GM23248 (cell line): ENCODE results near the gene NARF. TPM values are rescaled to one million over a fixed set of nuclear protein-coding genes. Genes with fewer than 3 reads are reported as not detected.
A peak's percentile ranks its signal among the peaks of the same experiment; 100 is the strongest.
"Not testable (repeated sequence)": the region's sequence is repeated elsewhere in the genome, so short reads cannot be mapped to it uniquely, and the experiment has no call there.

ENCODE experiments used
- DNase-seq: peaks from one replicate; pipeline ENCODE4 v3.0.0-alpha.2; 2015
- H2AFZ ChIP-seq: fragments of 200-600 bp; sonication (generic); 2 replicates; pipeline ENCODE4 v1.6.1; 2016; ENCODE audit warnings: antibody characterized with exemption
- H3F3A ChIP-seq: fragments of 200-600 bp; sonication (generic); 2 replicates; pipeline ENCODE4 v1.6.1; 2016; ENCODE audit warnings: mild to moderate bottlenecking, antibody characterized with exemption, mixed run types; ENCODE audit not compliant: insufficient read depth
- H3K27ac ChIP-seq: fragments of 200-600 bp; sonication (generic); 2 replicates; pipeline ENCODE4 v1.5.1; 2016; ENCODE audit warnings: mild to moderate bottlenecking
- H3K27me3 ChIP-seq: fragments of 200-600 bp; sonication (generic); replicated peaks from 2 replicates; pipeline ENCODE4 v1.6.1; 2016; ENCODE audit warnings: mild to moderate bottlenecking; ENCODE audit not compliant: insufficient read depth
- H3K36me3 ChIP-seq: fragments of 200-600 bp; sonication (generic); 2 replicates; pipeline ENCODE4 v1.6.1; 2016; ENCODE audit warnings: low read depth, mild to moderate bottlenecking
- H3K4me1 ChIP-seq: fragments of 200-600 bp; sonication (generic); 2 replicates; pipeline ENCODE4 v1.6.1; 2016; ENCODE audit warnings: mild to moderate bottlenecking; ENCODE audit not compliant: insufficient read depth
- H3K4me2 ChIP-seq: fragments of 200-600 bp; sonication (generic); one replicate; pipeline ENCODE4 v1.6.1; 2016; ENCODE audit warnings: mild to moderate bottlenecking; ENCODE audit not compliant: unreplicated experiment
- H3K4me3 ChIP-seq: fragments of 200-600 bp; sonication (generic); 2 replicates; pipeline ENCODE4 v1.5.1; 2016; ENCODE audit warnings: mild to moderate bottlenecking
- H3K79me2 ChIP-seq: fragments of 200-600 bp; sonication (generic); 2 replicates; pipeline ENCODE4 v1.6.1; 2016; ENCODE audit warnings: mild to moderate bottlenecking; ENCODE audit not compliant: insufficient read depth
- H3K9ac ChIP-seq: fragments of 200-600 bp; sonication (generic); 2 replicates; pipeline ENCODE4 v1.6.1; 2016; ENCODE audit warnings: mild to moderate bottlenecking
- H3K9me2 ChIP-seq: fragments of 200-600 bp; sonication (generic); 2 replicates; pipeline ENCODE4 v1.6.1; 2016; ENCODE audit warnings: mixed run types, mild to moderate bottlenecking, moderate library complexity; ENCODE audit not compliant: insufficient read depth
- H3K9me3 ChIP-seq: fragments of 200-600 bp; sonication (generic); one replicate; pipeline ENCODE4 v1.6.1; 2017; ENCODE audit warnings: low read depth
- H4K20me1 ChIP-seq: fragments of 200-600 bp; sonication (generic); 2 replicates; pipeline ENCODE4 v1.6.0; 2016; ENCODE audit not compliant: insufficient read depth
- EZH2 ChIP-seq: fragments of 200-600 bp; sonication (generic); IDR thresholded peaks from 2 replicates; pipeline ENCODE4 v1.6.1; 2018; ENCODE audit warnings: antibody characterized with exemption, mild to moderate bottlenecking; ENCODE audit not compliant: insufficient read depth, poor library complexity, severe bottlenecking
- EZH2phosphoT487 ChIP-seq: fragments of 200-600 bp; sonication (generic); IDR thresholded peaks from 2 replicates; pipeline ENCODE4 v1.6.1; 2018; ENCODE audit warnings: antibody characterized with exemption, moderate library complexity, mild to moderate bottlenecking, low read depth; ENCODE audit not compliant: insufficient read depth
- WGBS, 2 experiments: methylation state at CpG; one replicate each; pipeline ENCODE4 v1.1.6; 2015 to 2017; ENCODE audit warnings: low lambda C conversion rate in 2 of 2, low coverage in 1 of 2; ENCODE audit errors: missing lambda C conversion rate in 2 of 2; 5-methylcytosine and 5-hydroxymethylcytosine counted together
- in situ Hi-C: fragments of 300-500 bp; cut with MboI; formaldehyde crosslinking; loops from 2 replicates; pipeline ENCODE4 v1.15.0; 2020
- polyA plus RNA-seq: library from polyadenylated mRNA; unstranded; fragments of >200 nt; fragmentation: Nextera tagmentation; extraction: Ambion mirVana; gene quantifications from 2 replicates; pipeline ENCODE4 v1.2.1, GENCODE V29; 2016
- total RNA-seq: library from RNA; depleted of rRNA; stranded (reverse); fragments of >200 nt; shearing (Covaris generic); gene quantifications from 2 replicates; pipeline ENCODE4 v1.2.3, GENCODE V29; 2014; rRNA removed

The NARF gene
- total RNA-seq (55.2 and 69.0 TPM in 2 replicates), polyA plus RNA-seq (67.2 and 70.2 TPM in 2 replicates)

DNA sequence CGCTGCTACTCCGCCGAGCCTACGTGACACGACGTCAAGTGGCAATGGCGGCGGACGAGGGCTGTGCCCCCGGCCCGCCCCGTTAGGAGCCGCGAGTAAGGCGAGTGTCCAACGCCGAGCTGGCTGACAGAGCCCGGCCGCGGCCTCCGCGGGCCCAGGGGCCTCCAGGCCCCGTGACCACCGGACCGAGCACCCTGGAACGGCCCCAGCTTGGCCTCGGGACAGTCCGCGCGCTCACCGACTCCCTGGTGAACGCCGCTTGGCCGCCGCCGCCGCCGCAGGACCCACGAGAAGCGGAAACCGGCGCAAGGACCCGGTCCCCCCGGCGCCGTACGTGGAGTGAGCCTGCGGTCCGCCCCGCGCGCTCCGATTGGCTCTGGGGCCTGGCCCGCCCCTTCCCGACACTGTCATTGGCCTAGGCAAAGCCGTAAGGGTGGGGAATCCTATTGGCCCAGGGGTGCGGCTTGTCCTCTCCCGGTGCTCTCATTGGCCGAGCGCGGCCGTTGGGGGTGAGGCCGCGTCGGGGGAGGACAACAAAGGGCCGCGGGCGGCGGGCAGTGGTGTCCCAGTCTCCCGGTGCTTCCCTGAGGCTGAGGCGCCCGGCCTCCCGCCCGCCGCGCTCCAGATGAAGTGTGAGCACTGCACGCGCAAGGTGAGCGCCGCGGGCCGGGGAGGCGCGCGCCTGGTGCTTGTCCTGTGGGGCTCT lies at the start of gene NARF:
TSS of gene NARF (plus strand) at position 563 of the 706 bp plus-strand sequence. CDS start at position 626, 63 bp downstream.
- Histone ChIP-seq H3K9me3 (no peaks in the 10 kb centered on the region), H3K9ac (peak within 1 kb of the TSS; percentile 96), H4K20me1 (no peaks in the 10 kb centered on the region), H3K27me3 (no peaks in the 10 kb centered on the region), H3K4me2 (peak within 1 kb of the TSS; percentile 94), H3K36me3 (peaks cover 12% of the 10 kb centered on the region; the same call in 1 of the 2 replicates), H3K4me1 (peaks cover 6% of the 10 kb centered on the region), H2AFZ (peak within 1 kb of the TSS; percentile 81), H3F3A (peaks cover 7% of the 10 kb centered on the region; the same call in 1 of the 2 replicates), H3K4me3 (peak within 1 kb of the TSS; percentile 79), H3K9me2 (no peaks in the 10 kb centered on the region), H3K79me2 (peaks cover 23% of the 10 kb centered on the region), H3K27ac (peak within 1 kb of the TSS; percentile 98)
- WGBS, 2 experiments = 1% methylated on average over 56 to 66 of the region's 85 CpGs
- peak; percentile 100 for DNase-seq
- in situ Hi-C loops = no loop called here
- TF ChIP-seq EZH2 (no peak), EZH2phosphoT487 (no peak)

- H3F3A ChIP-seq = no peaks in the 10 kb centered on the region
- H3K9me2 ChIP-seq = no peaks in the 10 kb centered on the region
- no peaks in the 10 kb centered on the region for H3K4me1 ChIP-seq
- no peak overlapping the region for H3K4me2 ChIP-seq
- H3K79me2 ChIP-seq = no peaks in the 10 kb centered on the region
- H3K36me3 ChIP-seq = no peaks in the 10 kb centered on the region
- H4K20me1 ChIP-seq = no peaks in the 10 kb centered on the region
- no peak overlapping the region for H2AFZ ChIP-seq
- no peak overlapping the region for H3K27ac ChIP-seq
- no peak for DNase-seq
- 94 to 96% methylated on average over 18 to 21 of the region's 21 CpGs for WGBS, 2 experiments
- H3K27me3 ChIP-seq = no peaks in the 10 kb centered on the region
- H3K4me3 ChIP-seq = no peak overlapping the region
- H3K9me3 ChIP-seq = no peaks in the 10 kb centered on the region
- TF ChIP-seq EZH2 (no peak), EZH2phosphoT487 (no peak)
- no peak overlapping the region for H3K9ac ChIP-seq
- in situ Hi-C loops = no loop called here
These were observed 49.6 kb upstream of the NARF start for GRCh38 chr17:82408938-82409318.

DNA sequence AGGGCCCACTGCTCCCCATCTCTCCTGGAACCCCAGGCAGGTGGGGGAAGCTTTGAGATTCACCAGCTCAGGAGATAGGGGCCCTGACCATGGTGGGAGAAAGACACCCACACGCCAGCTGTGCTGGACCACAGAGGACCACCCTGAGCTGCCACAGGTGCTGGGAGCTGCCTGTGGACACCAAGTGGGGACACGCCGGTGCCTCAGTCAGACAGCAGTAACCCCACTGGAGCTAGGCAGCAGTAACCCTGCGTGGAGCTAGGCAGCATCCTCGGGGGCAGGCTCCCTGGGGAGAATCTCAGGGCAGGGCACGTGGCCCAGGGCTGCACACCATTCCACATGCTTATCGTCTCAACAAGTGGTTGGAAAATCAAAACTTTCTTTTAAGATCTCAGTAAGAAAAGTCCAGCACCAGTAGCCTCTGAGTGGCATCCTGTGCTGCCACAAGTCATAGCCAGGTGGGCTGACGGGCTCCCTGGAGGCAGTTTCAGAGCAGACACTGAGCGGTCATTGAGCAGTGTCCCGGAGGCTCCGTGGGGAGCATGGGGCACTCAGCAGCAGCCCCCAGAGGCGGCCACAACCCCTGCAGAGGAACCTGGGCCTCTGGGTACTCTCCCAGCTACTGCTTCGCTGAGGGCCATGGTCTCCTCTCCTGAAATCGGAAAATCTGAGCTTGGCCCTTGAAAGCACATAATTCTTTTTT lies 48.4 kb upstream of the NARF start:
- no peak overlapping the region for H3K9ac ChIP-seq
- in situ Hi-C loops = loop anchor here (10.0 kb wide), 1 partner anchor 55 kb away; the partner anchor contains the start of gene TEX19
- WGBS, 2 experiments = 86 to 87% methylated on average over 14 of the region's 14 CpGs

DNA sequence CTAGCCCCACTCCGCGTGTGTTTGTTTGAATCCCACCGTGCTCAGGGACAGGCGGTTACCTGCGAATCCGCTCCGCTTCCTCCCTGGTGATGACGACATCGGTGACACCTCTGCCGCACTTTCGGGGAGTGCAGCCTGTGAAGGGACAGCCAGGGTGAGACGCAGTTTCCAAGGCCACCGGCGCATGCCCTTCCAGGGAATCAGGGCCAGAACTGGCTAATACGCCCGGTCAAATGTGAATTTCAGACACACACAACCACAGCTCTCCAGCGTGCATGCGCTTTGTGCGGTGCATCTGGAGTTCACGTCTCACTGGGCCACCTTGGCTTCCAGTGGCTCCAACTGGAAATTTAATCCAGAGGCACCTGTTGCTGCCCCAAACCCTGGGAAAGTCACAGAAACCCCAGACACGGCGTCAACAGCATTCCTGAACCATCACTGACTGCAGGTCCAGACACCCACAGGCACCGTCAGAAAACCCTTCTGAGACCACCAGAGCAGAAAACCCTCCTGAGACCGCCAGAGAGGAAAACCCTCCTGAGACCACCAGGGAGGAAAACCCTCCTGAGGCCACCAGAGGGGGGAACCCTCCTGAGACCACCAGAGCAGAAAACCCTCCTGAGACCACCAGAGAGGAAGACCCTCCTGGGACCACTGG lies 47.0 kb upstream of the NARF start:
- Histone ChIP-seq H3K27me3 (no peaks in the 10 kb centered on the region), H3K9ac (no peak overlapping the region), H3K4me1 (no peaks in the 10 kb centered on the region), H3F3A (no peaks in the 10 kb centered on the region), H3K27ac (no peak overlapping the region), H4K20me1 (no peaks in the 10 kb centered on the region), H3K79me2 (no peaks in the 10 kb centered on the region), H3K4me2 (no peak overlapping the region), H3K36me3 (no peaks in the 10 kb centered on the region), H2AFZ (no peak overlapping the region), H3K4me3 (no peak overlapping the region), H3K9me2 (no peaks in the 10 kb centered on the region), H3K9me3 (no peaks in the 10 kb centered on the region)
- no peak for DNase-seq
- 92% methylated on average over 21 to 24 of the region's 24 CpGs for WGBS, 2 experiments
- in situ Hi-C loops = loop anchor here (10.0 kb wide), 1 partner anchor 57 kb away; the partner anchor contains the start of gene TEX19
- TF ChIP-seq EZH2 (no peak), EZH2phosphoT487 (no peak)

More for the DNA sequence above, 48.4 kb upstream of the NARF start:
- Histone ChIP-seq H3K4me2 (no peak overlapping the region), H3K36me3 (no peaks in the 10 kb centered on the region), H3K27ac (no peak overlapping the region), H3K4me1 (no peaks in the 10 kb centered on the region), H3K27me3 (no peaks in the 10 kb centered on the region), H3K9me3 (no peaks in the 10 kb centered on the region), H3F3A (no peaks in the 10 kb centered on the region), H3K9me2 (no peaks in the 10 kb centered on the region), H3K4me3 (no peak overlapping the region), H2AFZ (no peak overlapping the region), H4K20me1 (no peaks in the 10 kb centered on the region), H3K79me2 (no peaks in the 10 kb centered on the region)
- no peak for DNase-seq
- TF ChIP-seq EZH2phosphoT487 = no peak
- no peak for TF ChIP-seq EZH2

DNA sequence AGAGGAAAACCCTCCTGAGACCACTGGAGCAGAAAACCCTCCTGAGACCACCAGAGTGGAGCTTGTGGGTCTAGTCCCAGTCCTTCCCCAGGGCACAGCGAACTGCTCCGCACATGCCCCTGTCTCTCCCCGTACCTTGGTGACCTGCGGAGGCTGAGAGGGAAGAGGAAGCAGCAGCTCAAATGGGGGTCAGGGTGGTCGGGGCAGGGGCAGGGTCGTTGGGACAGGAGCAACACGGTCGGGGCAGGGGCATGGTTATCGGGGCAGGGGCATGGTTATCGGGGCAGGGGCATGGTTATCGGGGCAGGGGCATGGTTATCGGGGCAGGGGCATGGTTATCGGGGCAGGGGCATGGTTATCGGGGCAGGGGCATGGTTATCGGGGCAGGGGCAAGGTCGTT lies 46.5 kb upstream of the NARF start:
- H3K27me3 ChIP-seq, H4K20me1 ChIP-seq: not testable (repeated sequence)

More for the DNA sequence above, 46.5 kb upstream of the NARF start:
- WGBS, 2 experiments = 82 to 86% methylated on average over 7 to 16 of the region's 16 CpGs
- H3K4me2 ChIP-seq, H3K9me3 ChIP-seq, DNase-seq, H3K4me1 ChIP-seq, H3K9me2 ChIP-seq, H3F3A ChIP-seq, H3K36me3 ChIP-seq, H3K27ac ChIP-seq, H2AFZ ChIP-seq, H3K9ac ChIP-seq, H3K4me3 ChIP-seq, H3K79me2 ChIP-seq: not testable (repeated sequence)
- in situ Hi-C loops = loop anchor here (10.0 kb wide), 1 partner anchor 57 kb away; the partner anchor contains the start of gene TEX19
